GM19438 (cell line): ENCODE results near the gene SST.

Experiments used
- ATAC-seq: cut with Tn5 transposase; IDR thresholded peaks from one replicate; pipeline ENCODE4 v1.9.1; 2021; ENCODE audit warnings: low read depth; ENCODE audit not compliant: unreplicated experiment

SST gene

GRCh38 chr3:187636528-187636927 lies 33.7 kb downstream of the SST start:
- ATAC-seq, result no peak

GRCh38 chr3:187630404-187630803 lies 39.8 kb downstream of the SST start:
- ATAC-seq, result no peak

- no peak for ATAC-seq
Measured at GRCh38 chr3:187629711-187630110, 40.5 kb downstream of the SST start.

DNA sequence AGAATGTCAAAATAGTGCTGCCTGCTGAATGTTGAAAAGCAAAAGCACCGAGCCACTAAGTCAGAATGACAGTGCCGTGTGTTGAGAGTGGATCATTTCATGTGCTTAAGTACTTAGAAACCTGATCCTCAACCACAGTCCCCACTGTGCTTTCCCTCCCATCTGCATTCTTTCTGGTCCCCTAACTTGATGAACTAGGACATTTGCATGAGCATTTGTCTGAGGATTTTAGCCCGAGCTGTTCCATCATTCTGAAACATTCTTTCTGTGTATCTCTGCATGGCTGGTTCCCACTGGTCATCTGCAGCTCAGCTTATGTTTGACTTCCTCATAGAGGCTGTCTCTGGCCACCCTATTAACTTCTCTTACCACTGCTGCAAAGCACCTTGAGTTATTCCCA lies 42.0 kb downstream of the SST start:
- ATAC-seq, result no peak

DNA sequence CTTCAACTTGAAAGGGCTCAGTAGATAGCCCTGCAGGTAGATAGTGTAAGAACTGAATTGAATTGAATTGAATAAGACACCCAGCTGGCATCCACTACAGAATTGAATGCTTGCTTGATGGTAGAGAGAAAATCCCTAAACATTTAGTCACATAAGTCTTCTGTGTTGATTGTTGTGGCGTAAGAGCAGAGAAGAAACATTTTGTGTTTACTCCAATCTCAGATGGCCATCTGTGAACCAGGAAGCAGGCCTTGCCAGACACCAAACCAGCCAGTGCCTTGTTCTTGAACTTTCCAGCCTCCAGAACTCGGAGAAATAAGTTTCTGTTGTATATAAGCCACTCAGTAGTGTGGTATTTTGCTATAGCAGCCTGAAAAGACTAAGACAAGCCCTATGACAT lies 43.6 kb downstream of the SST start:
- no peak for ATAC-seq

GRCh38 chr3:187624588-187624987 lies 45.6 kb downstream of the SST start:
- no peak for ATAC-seq

DNA sequence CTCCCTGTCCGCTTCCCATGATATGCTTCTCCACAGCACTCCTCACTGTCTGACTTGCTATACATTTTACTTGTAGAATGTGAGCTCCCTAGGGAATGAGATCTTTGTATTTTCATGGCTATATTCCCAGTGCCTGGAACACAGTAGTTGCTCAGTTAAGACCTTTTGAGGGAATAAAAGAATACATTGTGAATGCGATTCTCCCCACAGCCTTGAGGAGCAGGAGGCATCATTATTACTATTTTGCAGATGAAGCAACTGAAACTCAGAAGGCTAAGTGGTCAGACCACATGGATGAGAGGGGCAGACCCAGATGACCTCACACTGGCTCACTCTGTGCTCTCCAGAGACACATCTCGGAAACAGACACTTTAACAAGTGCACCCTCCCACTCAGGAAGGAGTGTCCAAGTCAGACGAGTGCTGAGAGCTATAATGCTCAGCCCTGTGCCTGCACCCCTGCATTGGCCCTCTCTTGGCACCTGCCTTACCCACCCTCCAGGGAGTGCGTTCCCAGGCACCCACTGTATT lies 46.8 kb downstream of the SST start:
- no peak for ATAC-seq

DNA sequence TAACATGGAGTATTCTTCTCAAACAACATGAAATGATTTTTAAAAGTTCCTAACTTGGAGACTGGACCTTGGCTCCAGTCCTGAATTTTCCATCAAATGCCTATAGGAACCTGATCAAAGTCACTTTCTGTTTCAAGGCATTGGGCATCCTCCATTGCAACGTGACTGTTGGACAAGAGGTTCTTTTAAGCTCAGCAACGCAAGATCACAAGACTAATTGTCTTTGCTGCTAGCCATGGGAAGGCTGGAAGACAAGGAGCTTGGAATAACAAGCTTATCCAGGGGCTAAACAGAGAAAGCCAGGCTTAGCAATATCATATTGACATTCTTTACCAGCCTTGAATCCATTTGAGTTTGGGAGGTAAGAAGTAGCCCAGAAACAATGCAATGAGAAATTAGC lies 48.3 kb downstream of the SST start:
- ATAC-seq, result no peak

GRCh38 chr3:187619461-187619860 lies 50.7 kb downstream of the SST start:
- ATAC-seq, result no peak
